ENCODE measurements around the gene PTPRM.

Gene PTPRM

GRCh38 chr18:8116341-8117005 is 549.4 kb downstream of the PTPRM start:
- no peak for DNase-seq (ENCODE audit: low read depth)

GRCh38 chr18:8117006-8117371 is 549.9 kb downstream of the PTPRM start:
- DNase-seq (ENCODE audit: low read depth) = no peak

GRCh38 chr18:8121101-8121500 is 554.0 kb downstream of the PTPRM start:
- DNase-seq (ENCODE audit: low read depth) = no peak

- no peak for DNase-seq (ENCODE audit: low read depth)
These were observed 554.9 kb downstream of the PTPRM start for GRCh38 chr18:8121942-8122480.

GRCh38 chr18:8124232-8125146 is 557.4 kb downstream of the PTPRM start:
- DNase-seq (ENCODE audit: low read depth) = no peak

GRCh38 chr18:8130096-8130495 is 563.0 kb downstream of the PTPRM start:
- no peak for DNase-seq (ENCODE audit: low read depth)

- no peak for DNase-seq (ENCODE audit: low read depth)
These were observed 565.9 kb downstream of the PTPRM start for GRCh38 chr18:8133032-8133431.

GRCh38 chr18:8133888-8134287 is 566.8 kb downstream of the PTPRM start:
- no peak for DNase-seq (ENCODE audit: low read depth)

- DNase-seq (ENCODE audit: low read depth) = no peak
These were observed 572.0 kb downstream of the PTPRM start for GRCh38 chr18:8139127-8139527.

- DNase-seq (ENCODE audit: low read depth) = no peak
These were observed 572.8 kb downstream of the PTPRM start for GRCh38 chr18:8139891-8140406.

- no peak for DNase-seq (ENCODE audit: low read depth)
These were observed 573.9 kb downstream of the PTPRM start for GRCh38 chr18:8140841-8141501.

- no peak for DNase-seq (ENCODE audit: low read depth)
These were observed 575.1 kb downstream of the PTPRM start for GRCh38 chr18:8142131-8142711.

GRCh38 chr18:8142932-8143331 is 575.8 kb downstream of the PTPRM start:
- DNase-seq (ENCODE audit: low read depth) = no peak

GRCh38 chr18:8151181-8151580 is 584.1 kb downstream of the PTPRM start:
- DNase-seq (ENCODE audit: low read depth) = no peak

GRCh38 chr18:8153887-8154583 is 586.9 kb downstream of the PTPRM start:
- DNase-seq (ENCODE audit: low read depth) = no peak

- no peak for DNase-seq (ENCODE audit: low read depth)
These were observed 595.7 kb downstream of the PTPRM start for GRCh38 chr18:8162802-8163201.

- DNase-seq (ENCODE audit: low read depth) = no peak
These were observed 596.3 kb downstream of the PTPRM start for GRCh38 chr18:8163286-8163959.

- no peak for DNase-seq (ENCODE audit: low read depth)
These were observed 598.0 kb downstream of the PTPRM start for GRCh38 chr18:8165095-8165494.

- no peak for DNase-seq (ENCODE audit: low read depth)
These were observed 599.9 kb downstream of the PTPRM start for GRCh38 chr18:8167026-8167425.

- no peak for DNase-seq (ENCODE audit: low read depth)
These were observed 600.6 kb downstream of the PTPRM start for GRCh38 chr18:8167673-8168072.

- no peak for DNase-seq (ENCODE audit: low read depth)
These were observed 602.6 kb downstream of the PTPRM start for GRCh38 chr18:8169722-8170121.

Data from stimulated activated CD8-positive, alpha-beta memory T cell treated with anti-CD3 and anti-CD28 coated beads, Interleukin-7, amount 100 ng/mL, for 24 hours (primary cell).